ENCODE measurements around the gene LCMT1.
"Not testable (repeated sequence)": the region's sequence is repeated elsewhere in the genome, so short reads cannot be mapped to it uniquely, and the experiment has no call there.

The LCMT1 gene

GRCh38 chr16:25094596-25094995 lies 16.9 kb upstream of the LCMT1 start:
- no peak for DNase-seq

GRCh38 chr16:25095636-25096035 lies 15.9 kb upstream of the LCMT1 start:
- no peak for DNase-seq

- DNase-seq: no peak
Measured at GRCh38 chr16:25097276-25097975, 14.1 kb upstream of the LCMT1 start.

GRCh38 chr16:25100511-25100910 lies 11.0 kb upstream of the LCMT1 start:
- no peak for DNase-seq

GRCh38 chr16:25106567-25107465 lies 4.7 kb upstream of the LCMT1 start:
- peak; percentile 52 to 99 (median 93) for DNase-seq

GRCh38 chr16:25107466-25107792 lies 4.1 kb upstream of the LCMT1 start:
- peak in 2 of 51 donors; percentile 14 to 16 for DNase-seq

GRCh38 chr16:25108054-25108453 lies 3.5 kb upstream of the LCMT1 start:
- no peak for DNase-seq

- peak in 2 of 51 donors; percentile 3 for DNase-seq
Measured at GRCh38 chr16:25109643-25110042, 1.9 kb upstream of the LCMT1 start.

GRCh38 chr16:25110387-25110947 lies 1.1 kb upstream of the LCMT1 start:
- DNase-seq: no peak

GRCh38 chr16:25114121-25114520 lies 2.6 kb downstream of the LCMT1 start:
- no peak for DNase-seq

GRCh38 chr16:25118851-25119578 lies 7.5 kb downstream of the LCMT1 start:
- DNase-seq: no peak

GRCh38 chr16:25121824-25122600 lies 10.5 kb downstream of the LCMT1 start:
- DNase-seq: no peak

- DNase-seq: no peak
Measured at GRCh38 chr16:25124503-25124902, 13.0 kb downstream of the LCMT1 start.

GRCh38 chr16:25126086-25126666 lies 14.6 kb downstream of the LCMT1 start:
- peak in 2 of 51 donors; percentile 1 to 4 for DNase-seq

GRCh38 chr16:25126820-25127232 lies 15.3 kb downstream of the LCMT1 start:
- DNase-seq: peak in 3 of 51 donors; percentile 5 to 39 (median 31)

- DNase-seq: not testable (repeated sequence)
Measured at GRCh38 chr16:25132751-25133150, 21.2 kb downstream of the LCMT1 start.

GRCh38 chr16:25134166-25134700 lies 22.7 kb downstream of the LCMT1 start:
- no peak for DNase-seq

- no peak for DNase-seq
Measured at GRCh38 chr16:25135254-25135878, 23.8 kb downstream of the LCMT1 start.

GRCh38 chr16:25138130-25138529 lies 26.6 kb downstream of the LCMT1 start:
- DNase-seq: no peak

- DNase-seq: no peak
Measured at GRCh38 chr16:25140459-25140858, 28.9 kb downstream of the LCMT1 start.
